Stomach (tissue), 9 donors: ENCODE measurements around the gene SLC24A4. TPM values are rescaled to one million over a fixed set of nuclear protein-coding genes. Genes with fewer than 3 reads are reported as not detected.

Source experiments
- DNase-seq, 2 donors: peaks; one replicate each; pipeline versions ENCODE4 v3.0.0 to v3.0.0-alpha.2; 2013 to 2019
- H3K27ac ChIP-seq, 5 donors: fragments of 200-600 bp in 4 of 5; sonication (generic) in 4 of 5; one replicate each; pipeline ENCODE4 v1.5.1; 2013 to 2019; ENCODE audit warnings: mild to moderate bottlenecking in 1 of 5, moderate library complexity in 1 of 5
- H3K27me3 ChIP-seq, 3 donors: fragments of 200-600 bp; sonication (generic); one replicate each; pipeline ENCODE4 v1.5.1; 2017 to 2019; ENCODE audit warnings: mixed run types in 1 of 3
- H3K36me3 ChIP-seq, 4 donors: fragments of 200-600 bp; sonication (generic); 1 replicate in 3 of 4; 2 replicates in 1 of 4; pipeline ENCODE4 v1.5.1; 2016 to 2019
- H3K4me1 ChIP-seq, 4 donors: fragments of 200-600 bp; sonication (generic); one replicate each; pipeline ENCODE4 v1.5.1; 2016 to 2019
- H3K4me3 ChIP-seq, 4 donors: fragments of 200-600 bp; sonication (generic) in 3 of 4; one replicate each; pipeline ENCODE4 v1.5.1; 2016 to 2019; ENCODE audit warnings: mild to moderate bottlenecking in 1 of 4
- H3K9me3 ChIP-seq, 4 donors: fragments of 200-600 bp; sonication (generic); one replicate each; pipeline ENCODE4 v1.5.1; 2016 to 2019
- CTCF ChIP-seq, 7 experiments: fragments of 450-650 bp in 4 of 7; fragments of 200-600 bp in 3 of 7; sonication (generic) in 3 of 7; IDR thresholded peaks; one replicate each; pipeline ENCODE4 v1.5.1; 2016 to 2019; ENCODE audit warnings: antibody characterized with exemption in 7 of 7, control low read depth in 2 of 7, mild to moderate bottlenecking in 1 of 7
- EP300 ChIP-seq: sonication (generic); formaldehyde crosslinking; IDR thresholded peaks from one replicate; pipeline ENCODE4 v1.6.1; 2017; ENCODE audit warnings: antibody characterized with exemption
- POLR2A ChIP-seq, 4 donors: fragments of 450-650 bp; IDR thresholded peaks; one replicate each; pipeline ENCODE4 v1.6.1; 2016; ENCODE audit warnings: antibody characterized with exemption in 4 of 4, control low read depth in 2 of 4, mild to moderate bottlenecking in 1 of 4, moderate library complexity in 1 of 4
- POLR2AphosphoS5 ChIP-seq, 3 donors: sonication (generic); formaldehyde crosslinking; IDR thresholded peaks; one replicate each; pipeline ENCODE4 v1.6.1; 2016; ENCODE audit warnings: antibody characterized with exemption in 3 of 3
- WGBS, 5 donors: extraction: QIAGEN DNeasy Blood & Tissue Kit in 3 of 5; methylation state at CpG; one replicate each; pipeline versions ENCODE4 v1.1.5 to v1.1.7; 2013 to 2018; 5-methylcytosine and 5-hydroxymethylcytosine counted together
- intact Hi-C: fragments of 100-400 bp; cut with DNase I; formaldehyde crosslinking; loops from one replicate; pipeline ENCODE4 v1.15.1; 2023; ENCODE audit warnings: low total_unique reads
- polyA plus RNA-seq, 3 donors: library from polyadenylated mRNA; stranded (reverse); fragments of 200-250 nt; gene quantifications; one replicate each; pipeline ENCODE4 v1.2.3, GENCODE V29; 2013
- total RNA-seq, 5 donors: library from RNA; depleted of rRNA; stranded (reverse); fragments of >200 nt; gene quantifications; one replicate each; pipeline versions ENCODE4 v1.1.0 to v1.2.3, GENCODE V29; 2014 to 2016
- donor health status: healthy with polysubstance abuse.
- donor health status: Bipolar disorder and iron deficiency.
- donor health status: healthy.

Gene SLC24A4
- total and polyA plus RNA-seq, 8 donors = 0.08 to 0.92 (median 0.38) TPM; not detected in 4

GRCh38 chr14:92348154-92348553 lies 25.2 kb downstream of the SLC24A4 start:
- intact Hi-C loops = no loop called here
- Histone ChIP-seq H3K27me3 (peaks cover 0 to 36% (median 0%) of the 10 kb centered on the region in 3 donors), H3K4me1 (no peaks in the 10 kb centered on the region), H3K4me3 (no peak overlapping the region), H3K9me3 (no peaks in the 10 kb centered on the region), H3K27ac (no peak overlapping the region), H3K36me3 (no peaks in the 10 kb centered on the region)
- 14 to 38% (median 19%) methylated on average over 5 of the region's 5 CpGs for whole genome bisulfite sequencing, 5 donors
- peak in 1 of 2 donors; percentile 57 for DNase-seq
- no peak for TF ChIP-seq EP300

- 80 to 98% (median 93%) methylated on average over 1 of the region's 1 CpG for WGBS, 5 donors
- Histone ChIP-seq H3K27me3 (peaks cover 0 to 52% (median 6%) of the 10 kb centered on the region in 3 donors), H3K27ac (no peak overlapping the region), H3K4me3 (no peak overlapping the region), H3K4me1 (no peaks in the 10 kb centered on the region), H3K36me3 (no peaks in the 10 kb centered on the region), H3K9me3 (no peaks in the 10 kb centered on the region)
- no peak for DNase-seq
- intact Hi-C loops = no loop called here
- TF ChIP-seq CTCF (IDR thresholded peaks at IDR 0.05) = no peak
- TF ChIP-seq POLR2AphosphoS5 (IDR thresholded peaks at IDR 0.05) = no peak
- TF ChIP-seq POLR2A (IDR thresholded peaks at IDR 0.05) = no peak
Observed at GRCh38 chr14:92351750-92352149, 28.8 kb downstream of the SLC24A4 start.

GRCh38 chr14:92352158-92352985 lies 29.4 kb downstream of the SLC24A4 start:
- WGBS, 5 donors = 47 to 50% (median 48%) methylated on average over 9 of the region's 9 CpGs
- no peak for TF ChIP-seq POLR2A (IDR thresholded peaks at IDR 0.05)
- TF ChIP-seq POLR2AphosphoS5 (IDR thresholded peaks at IDR 0.05) = no peak
- TF ChIP-seq CTCF (IDR thresholded peaks at IDR 0.05) = no peak
- no peaks in the 10 kb centered on the region for H3K4me1 ChIP-seq
- intact Hi-C loops = no loop called here
- peaks cover 0 to 52% (median 6%) of the 10 kb centered on the region in 3 donors for H3K27me3 ChIP-seq
- H3K4me3 ChIP-seq = no peak overlapping the region
- H3K9me3 ChIP-seq = no peaks in the 10 kb centered on the region
- H3K36me3 ChIP-seq = no peaks in the 10 kb centered on the region
- no peak overlapping the region for H3K27ac ChIP-seq
- peak in 1 of 2 donors; percentile 22 for DNase-seq

- TF ChIP-seq CTCF (IDR thresholded peaks at IDR 0.05) = no peak
- no peak for TF ChIP-seq EP300
- no peak for TF ChIP-seq POLR2AphosphoS5 (IDR thresholded peaks at IDR 0.05)
- no peak for TF ChIP-seq POLR2A (IDR thresholded peaks at IDR 0.05)
- Histone ChIP-seq H3K4me3 (no peak overlapping the region), H3K9me3 (no peaks in the 10 kb centered on the region), H3K27me3 (peaks cover 0 to 52% (median 6%) of the 10 kb centered on the region in 3 donors), H3K36me3 (no peaks in the 10 kb centered on the region), H3K4me1 (no peaks in the 10 kb centered on the region), H3K27ac (no peak overlapping the region)
- intact Hi-C loops = no loop called here
- WGBS, 5 donors = 32 to 71% (median 61%) methylated on average over 3 of the region's 3 CpGs
- DNase-seq = no peak
Observed at GRCh38 chr14:92353447-92353846, 30.5 kb downstream of the SLC24A4 start.

GRCh38 chr14:92356677-92357076 lies 33.7 kb downstream of the SLC24A4 start:
- no peak for DNase-seq
- no peaks in the 10 kb centered on the region for H3K36me3 ChIP-seq
- H3K27me3 ChIP-seq = peaks cover 0 to 40% (median 6%) of the 10 kb centered on the region in 3 donors
- TF ChIP-seq EP300 (no peak), POLR2A (IDR thresholded peaks at IDR 0.05) (no peak), POLR2AphosphoS5 (IDR thresholded peaks at IDR 0.05) (no peak), CTCF (IDR thresholded peaks at IDR 0.05) (no peak)
- H3K4me1 ChIP-seq = no peaks in the 10 kb centered on the region
- 32 to 38% (median 37%) methylated on average over 3 of the region's 3 CpGs for WGBS, 5 donors
- no peak overlapping the region for H3K27ac ChIP-seq
- intact Hi-C loops = no loop called here
- H3K4me3 ChIP-seq = no peak overlapping the region
- no peaks in the 10 kb centered on the region for H3K9me3 ChIP-seq
